OCI-M2 (cell line): ENCODE measurements around the gene RGPD5.
"Not testable (repeated sequence)": the region's sequence is repeated elsewhere in the genome, so short reads cannot be mapped to it uniquely, and the experiment has no call there.

Source experiments
- DNase-seq: peaks from one replicate; lab custom pipeline; 2025; ENCODE audit not compliant: unreplicated experiment; lab: John Stamatoyannopoulos, UW

RGPD5 gene

GRCh38 chr2:109891024-109891423 lies 96.9 kb downstream of the RGPD5 start:
- not testable (repeated sequence) for DNase-seq

- DNase-seq, result not testable (repeated sequence)
These were observed 99.6 kb downstream of the RGPD5 start for GRCh38 chr2:109893736-109894135.

- not testable (repeated sequence) for DNase-seq
These were observed 100.0 kb downstream of the RGPD5 start for GRCh38 chr2:109894141-109894540.

GRCh38 chr2:109895090-109895869 lies 101.2 kb downstream of the RGPD5 start:
- DNase-seq, result not testable (repeated sequence)

GRCh38 chr2:109896212-109896611 lies 102.1 kb downstream of the RGPD5 start:
- not testable (repeated sequence) for DNase-seq

- DNase-seq, result not testable (repeated sequence)
These were observed 103.8 kb downstream of the RGPD5 start for GRCh38 chr2:109897769-109898461.

GRCh38 chr2:109898462-109899336 lies 104.6 kb downstream of the RGPD5 start, which contains the start of gene LIMS3:
LIMS3 (plus strand) TSS chr2:109898688; CDS start chr2:109898729, 41 bp downstream.
- not testable (repeated sequence) for DNase-seq

- not testable (repeated sequence) for DNase-seq
These were observed 111.7 kb downstream of the RGPD5 start for GRCh38 chr2:109905796-109906195.
